HepG2 (cell line): ENCODE data around the gene UNC50. TPM values are rescaled to one million over a fixed set of nuclear protein-coding genes. Genes with fewer than 3 reads are reported as not detected.

ENCODE experiments used
- ARID3A ChIP-seq: IDR thresholded peaks from 2 replicates; pipeline ENCODE4 v1.6.1; 2012; ENCODE audit warnings: low read depth, low read length, improper control_type of control experiment
- ATF6 ChIP-seq: sonication (generic); formaldehyde crosslinking; conservative IDR thresholded peaks from 2 replicates; pipeline ENCODE4 v1.4.0; 2020; ENCODE audit warnings: missing genetic modification reagents
- CBX1 ChIP-seq: IDR thresholded peaks from one replicate; pipeline ENCODE4 v1.6.1; 2016; ENCODE audit warnings: antibody characterized with exemption, low read depth
- CEBPZ ChIP-seq: IDR thresholded peaks from 2 replicates; pipeline ENCODE4 v1.6.1; 2012; ENCODE audit warnings: low read length, improper control_type of control experiment
- EP300 ChIP-seq, 3 experiments: sonication (generic) in 1 of 3; formaldehyde crosslinking in 1 of 3; IDR thresholded peaks; 2 replicates each; pipeline versions ENCODE4 v1.5.1 to v1.6.1; 2011 to 2020; ENCODE audit warnings: low read depth in 2 of 3, low read length in 2 of 3, borderline replicate concordance in 1 of 3, improper control_type of control experiment in 1 of 3, mild to moderate bottlenecking in 1 of 3, missing genetic modification reagents in 1 of 3, moderate library complexity in 1 of 3
- HMG20B ChIP-seq: conservative IDR thresholded peaks from 2 replicates; pipeline ENCODE4 v1.6.1; 2016; ENCODE audit warnings: missing genetic modification reagents, missing compliant biosample characterization
- HMGXB4 ChIP-seq, 2 experiments: sonication (generic) in 1 of 2; formaldehyde crosslinking in 1 of 2; IDR thresholded peaks; 2 replicates each; pipeline versions ENCODE4 v1.4.0 to v1.6.1; 2018 to 2020; ENCODE audit warnings: missing genetic modification reagents in 2 of 2, borderline replicate concordance in 1 of 2, low read depth in 1 of 2, mild to moderate bottlenecking in 1 of 2, missing biosample characterization in 1 of 2
- JUN ChIP-seq: sonication (generic); formaldehyde crosslinking; IDR thresholded peaks from 2 replicates; pipeline ENCODE4 v1.4.0; 2020; ENCODE audit warnings: mild to moderate bottlenecking, missing genetic modification reagents
- JUNB ChIP-seq: sonication (generic); formaldehyde crosslinking; IDR thresholded peaks from 2 replicates; pipeline ENCODE4 v1.8.0; 2022; ENCODE audit warnings: missing genetic modification reagents, mild to moderate bottlenecking, borderline replicate concordance
- KLF9 ChIP-seq: IDR thresholded peaks from 2 replicates; pipeline ENCODE4 v1.6.1; 2016; ENCODE audit warnings: low read depth
- LBX2 ChIP-seq: sonication (generic); formaldehyde crosslinking; IDR thresholded peaks from 2 replicates; pipeline ENCODE4 v1.5.0; 2020; ENCODE audit warnings: missing genetic modification reagents, mild to moderate bottlenecking, borderline replicate concordance
- PHB2 ChIP-seq: fragments of 450-650 bp; IDR thresholded peaks from 2 replicates; pipeline ENCODE4 v1.6.1; 2018; ENCODE audit not compliant: partially characterized antibody
- TBX2 ChIP-seq: sonication (generic); formaldehyde crosslinking; IDR thresholded peaks from 2 replicates; pipeline ENCODE4 v1.5.0; 2020; ENCODE audit warnings: missing genetic modification reagents, mild to moderate bottlenecking, borderline replicate concordance
- THAP11 ChIP-seq: IDR thresholded peaks from 2 replicates; pipeline ENCODE4 v1.6.1; 2016; ENCODE audit warnings: missing biosample characterization, missing genetic modification reagents
- ZBTB7A ChIP-seq: sonication (generic); formaldehyde crosslinking; IDR thresholded peaks from 2 replicates; pipeline ENCODE4 v1.8.0; 2022; ENCODE audit warnings: mild to moderate bottlenecking, missing genetic modification reagents
- ZNF20 ChIP-seq: sonication (generic); formaldehyde crosslinking; IDR thresholded peaks from 2 replicates; pipeline ENCODE4 v1.4.0; 2020; ENCODE audit warnings: mild to moderate bottlenecking, moderate library complexity, missing genetic modification reagents
- ZNF264 ChIP-seq: sonication (generic); formaldehyde crosslinking; IDR thresholded peaks from 2 replicates; pipeline ENCODE4 v1.4.0; 2020; ENCODE audit warnings: missing genetic modification reagents
- ZNF737 ChIP-seq: sonication (generic); formaldehyde crosslinking; IDR thresholded peaks from 2 replicates; pipeline ENCODE4 v1.5.0; 2020; ENCODE audit warnings: missing genetic modification reagents, mild to moderate bottlenecking, borderline replicate concordance
- polyA plus RNA-seq, 8 experiments: library from polyadenylated mRNA; depleted of rRNA in 3 of 8; stranded (reverse) in 7 of 8; unstranded in 1 of 8; fragments of >200 nt; fragmentation: Illumina TruSeq in 4 of 8; extraction: Trizol in 4 of 8; gene quantifications; 2 replicates each; pipeline versions ENCODE4 v1.2.1 to v1.2.3, GENCODE V29; 2011 to 2016; ENCODE audit warnings: low read depth in 4 of 8, missing spikeins in 1 of 8, mixed read lengths in 1 of 8; ENCODE audit not compliant: insufficient read depth in 1 of 8
- total RNA-seq, 5 experiments: library from RNA; depleted of rRNA; stranded (reverse); fragments of >200 nt; fragmentation: Illumina TruSeq; extraction: Trizol; gene quantifications; 2 replicates each; pipeline ENCODE4 v1.2.3, GENCODE V29; 2016; ENCODE audit warnings: low read depth in 1 of 5

Gene UNC50
- total and polyA plus RNA-seq, 2 of the 13 experiments (the other 11 are each of a cell fraction or from before 2014, with no cell fraction given), result 92.6 to 95.6 TPM

GRCh38 chr2:98608116-98608961, at the start of gene UNC50, which contains the start of gene COA5 (continued):
- TF ChIP-seq EP300 (IDR thresholded peaks at IDR 0.05; ENCODE audit: low read depth in 2 of 2, low read length in 2 of 2) (peak; percentile 48 to 51; a peak in 1 of 4 replicates), EP300 (CRISPR knock-in tag; IDR thresholded peaks at IDR 0.05; ENCODE audit: borderline replicate concordance) (peak; percentile 67), ZBTB7A (CRISPR knock-in tag) (peak; percentile 91), CBX1 (peak; percentile 64), ATF6 (CRISPR knock-in tag) (0 out of 2 replicates have a peak, but pooled peaks have one; percentile 7), ZNF737 (CRISPR knock-in tag) (peak; percentile 51; the same call in 1 of the 2 replicates), PHB2 (no peak), TBX2 (CRISPR knock-in tag) (peak; percentile 89), THAP11 (CRISPR knock-in tag) (peak; percentile 96), KLF9 (CRISPR knock-in tag) (no peak), HMGXB4 (CRISPR knock-in tag; IDR thresholded peaks at IDR 0.05; ENCODE audit: borderline replicate concordance in 1 of 2, low read depth in 1 of 2) (peak; percentile 98), CEBPZ (no peak), ARID3A (no peak), HMG20B (CRISPR knock-in tag) (peak; percentile 29; the same call in 1 of the 2 replicates), ZNF264 (CRISPR knock-in tag) (peak; percentile 85), JUNB (CRISPR knock-in tag) (no peak), LBX2 (CRISPR knock-in tag) (peak; percentile 46; the same call in 1 of the 2 replicates), JUN (CRISPR knock-in tag) (peak; percentile 36; the same call in 1 of the 2 replicates), ZNF20 (CRISPR knock-in tag) (peak; percentile 80; the same call in 1 of the 2 replicates)
